HG03060 (cell line): ENCODE results near the gene GTF2F1.
"Not testable (repeated sequence)": the region's sequence is repeated elsewhere in the genome, so short reads cannot be mapped to it uniquely, and the experiment has no call there.

Experiments
- ATAC-seq: cut with Tn5 transposase; IDR thresholded peaks from one replicate; pipeline ENCODE4 v1.9.1; 2021; ENCODE audit warnings: low read depth, moderate number of reproducible peaks; ENCODE audit not compliant: unreplicated experiment

GTF2F1 gene

GRCh38 chr19:6359568-6360341 lies 33.2 kb downstream of the GTF2F1 start:
- ATAC-seq = no peak

DNA sequence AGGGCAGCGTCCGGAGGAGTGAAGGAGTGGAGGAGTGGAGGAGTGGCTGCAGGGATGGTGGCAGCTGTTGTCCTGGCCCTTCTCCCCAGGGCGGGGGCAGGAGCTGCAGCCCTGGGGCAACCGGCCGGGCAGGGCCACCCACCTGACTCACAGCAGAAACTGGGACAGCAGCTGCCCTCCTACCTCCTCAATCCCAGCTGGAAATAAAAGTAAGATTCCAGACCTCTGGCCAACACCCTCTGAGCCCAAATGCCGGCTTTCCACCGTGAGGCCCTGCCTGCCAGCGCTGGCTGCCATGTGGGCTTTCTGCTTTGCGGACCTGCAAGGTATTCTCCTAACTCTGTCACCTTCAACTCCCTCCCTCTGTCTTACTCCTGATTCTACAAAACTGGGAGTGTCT lies 35.0 kb downstream of the GTF2F1 start:
- ATAC-seq = no peak

GRCh38 chr19:6357174-6357573 lies 35.8 kb downstream of the GTF2F1 start:
- no peak for ATAC-seq

DNA sequence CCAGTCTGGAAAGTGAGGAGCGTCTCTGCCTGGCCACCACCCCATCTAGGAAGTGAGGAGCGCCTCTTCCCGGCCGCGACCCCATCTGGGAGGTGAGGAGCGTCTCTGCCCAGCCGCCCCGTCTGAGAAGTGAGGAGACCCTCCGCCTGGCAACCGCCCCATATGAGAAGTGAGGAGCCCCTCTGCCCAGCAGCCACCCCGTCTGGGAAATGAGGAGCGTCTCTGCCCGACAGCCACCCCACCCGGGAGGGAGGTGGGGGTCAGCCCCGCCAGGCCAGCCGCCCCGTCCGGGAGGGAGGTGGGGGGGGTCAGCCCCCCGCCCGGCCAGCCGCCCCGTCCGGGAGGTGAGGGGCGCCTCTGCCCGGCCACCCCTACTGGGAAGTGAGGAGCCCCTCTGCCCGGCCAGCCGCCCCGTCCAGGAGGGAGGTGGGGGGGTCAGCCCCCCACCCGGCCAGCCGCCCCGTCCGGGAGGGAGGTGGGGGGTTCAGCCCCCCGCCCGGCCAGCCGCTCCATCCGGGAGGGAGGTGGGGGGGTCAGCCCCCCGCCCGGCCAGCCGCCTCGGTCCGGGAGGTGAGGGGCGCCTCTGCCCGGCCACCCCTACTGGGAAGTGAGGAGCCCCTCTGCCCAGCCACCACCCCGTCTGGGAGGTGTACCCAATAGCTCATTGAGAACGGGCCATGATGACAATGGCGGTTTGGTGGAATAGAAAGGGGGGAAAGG lies 37.5 kb downstream of the GTF2F1 start:
- ATAC-seq = not testable (repeated sequence)

DNA sequence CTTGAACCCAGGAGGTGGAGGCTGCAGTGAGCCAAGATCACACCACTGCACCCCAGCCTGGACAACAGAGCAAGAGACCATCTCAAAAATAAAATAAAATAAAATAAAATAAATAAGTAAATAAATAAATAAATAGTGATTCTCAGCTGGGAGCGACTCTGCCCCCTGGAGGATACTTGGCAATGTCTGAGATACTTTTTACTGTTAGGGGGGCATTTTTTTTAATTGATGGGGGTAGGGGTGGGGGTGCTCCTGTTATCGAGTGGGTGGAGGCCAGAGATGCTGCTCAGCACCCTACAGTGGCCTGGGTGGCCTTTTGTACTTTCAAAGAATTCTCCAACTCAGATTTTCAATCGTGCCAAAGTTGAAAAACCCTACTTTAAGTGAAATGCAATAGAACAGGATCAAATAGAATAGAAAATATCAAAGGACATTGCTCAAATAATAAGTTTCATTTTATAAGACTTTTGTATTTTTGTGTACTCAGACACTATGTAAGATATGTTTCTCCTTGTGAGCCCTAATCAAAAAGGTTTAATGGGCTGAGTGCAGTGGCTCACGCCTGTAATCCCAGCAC lies 38.8 kb downstream of the GTF2F1 start:
- ATAC-seq = no peak

GRCh38 chr19:6352381-6353165 lies 40.4 kb downstream of the GTF2F1 start:
- no peak for ATAC-seq

DNA sequence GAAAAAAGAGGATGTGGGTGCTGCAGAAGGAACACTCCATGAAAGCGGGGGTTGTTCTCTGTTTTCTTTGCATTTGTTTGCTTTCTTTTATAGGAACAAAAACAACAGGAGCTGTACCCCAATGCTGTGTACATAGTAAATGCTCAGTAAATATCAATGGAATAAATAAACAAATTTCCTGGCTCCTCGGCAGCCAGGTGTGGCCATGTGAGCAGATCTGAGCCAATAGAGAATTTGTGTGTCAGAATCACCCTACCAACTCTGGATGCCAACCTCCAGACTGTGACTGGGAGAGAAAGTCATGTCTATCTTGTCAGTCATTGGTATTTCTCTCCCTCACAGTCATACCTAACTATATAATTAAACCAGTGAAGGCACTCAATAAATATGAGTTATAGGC lies 42.3 kb downstream of the GTF2F1 start:
- no peak for ATAC-seq

DNA sequence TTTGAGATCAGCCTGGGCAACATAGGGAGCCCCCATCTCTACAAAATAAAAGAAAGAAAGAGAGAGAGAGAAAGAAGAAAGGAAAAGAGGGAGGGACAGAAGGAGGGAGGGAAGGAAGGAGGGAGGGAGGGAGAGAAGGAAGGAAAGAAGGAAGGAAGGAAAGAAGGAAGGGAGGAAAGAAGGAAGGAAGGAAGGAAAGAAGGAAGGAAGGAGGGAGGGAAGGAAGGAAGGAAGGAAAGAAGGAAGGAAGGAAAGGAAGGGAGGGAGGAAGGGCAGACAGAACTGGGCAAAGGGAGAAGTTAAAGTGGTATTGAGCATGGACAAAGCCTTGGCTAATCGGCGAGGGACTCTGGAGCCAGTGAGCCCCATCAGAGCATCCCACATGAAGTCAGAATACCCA lies 43.7 kb downstream of the GTF2F1 start:
- not testable (repeated sequence) for ATAC-seq

GRCh38 chr19:6343462-6343861 lies 49.5 kb downstream of the GTF2F1 start:
- ATAC-seq = no peak

DNA sequence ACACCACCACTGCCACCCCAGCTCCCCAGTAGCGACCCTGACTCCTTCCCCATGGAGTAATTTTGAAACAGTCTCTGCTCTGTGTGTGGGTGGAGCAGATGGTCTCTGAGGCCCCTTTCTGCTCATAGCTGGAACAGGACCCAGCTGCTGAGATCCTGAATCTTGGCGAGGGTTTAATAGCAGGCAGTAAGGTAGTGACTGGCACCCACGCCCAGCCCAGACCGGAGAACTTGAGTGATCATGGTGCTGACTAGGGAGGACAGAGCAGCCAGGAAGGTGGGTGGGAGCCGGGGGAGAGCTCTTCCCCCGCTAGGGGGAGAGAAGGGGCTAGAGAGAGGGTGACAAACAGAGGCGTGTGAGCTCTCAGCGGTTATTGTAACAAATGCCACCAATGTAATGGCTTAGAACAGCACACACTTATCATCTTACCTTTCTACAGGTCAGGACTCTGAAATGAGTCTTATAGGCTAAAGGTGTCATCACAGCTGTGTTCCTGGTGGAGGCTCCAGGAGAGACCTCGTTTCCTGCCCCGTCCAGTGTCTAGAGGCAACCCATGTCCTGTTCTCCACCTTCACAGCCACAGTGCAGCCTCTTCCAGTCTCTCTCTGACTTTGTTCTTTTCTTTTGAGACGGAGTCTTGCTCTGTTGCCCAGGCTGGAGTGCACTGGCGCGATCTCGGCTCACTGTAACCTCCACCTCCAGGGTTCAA lies 52.3 kb downstream of the GTF2F1 start:
- ATAC-seq = no peak

DNA sequence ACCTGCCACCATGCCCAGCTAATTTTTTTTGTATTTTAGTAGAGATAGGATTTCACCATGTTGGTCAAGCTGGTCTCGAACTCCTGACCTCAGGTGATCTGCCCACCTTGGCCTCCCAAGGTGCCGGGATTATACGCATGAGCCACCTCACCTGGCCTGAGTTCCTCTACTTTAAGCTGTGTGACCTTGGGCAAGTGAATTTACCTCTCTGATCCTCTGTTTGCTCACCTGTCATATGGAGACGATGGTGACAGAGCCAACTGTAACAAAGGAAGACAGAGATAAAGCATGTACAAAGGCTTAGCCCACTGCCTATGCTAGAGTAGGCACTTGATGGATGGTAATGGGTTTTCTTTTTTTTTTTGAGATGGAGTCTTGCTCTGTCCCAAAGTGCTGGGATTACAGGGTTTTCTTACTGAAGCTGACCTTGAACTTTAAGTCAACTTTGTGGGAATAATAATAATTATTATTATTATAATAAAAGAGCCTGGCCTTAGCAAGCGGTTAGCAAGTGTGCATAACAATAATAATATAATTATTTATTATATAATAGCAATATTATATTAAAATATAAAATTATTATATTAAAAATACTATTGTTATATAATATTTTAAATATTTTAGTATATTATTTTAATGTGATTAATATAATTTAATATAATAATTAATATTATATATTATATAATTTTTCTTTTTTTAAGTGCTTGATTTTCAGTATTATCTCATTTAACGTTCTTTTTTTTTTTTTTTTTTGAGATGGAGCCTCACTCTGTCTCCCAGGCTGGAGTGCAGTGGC lies 58.3 kb downstream of the GTF2F1 start:
- ATAC-seq = no peak

GRCh38 chr19:6333439-6333838 lies 59.5 kb downstream of the GTF2F1 start, which contains the start of gene ACER1:
ACER1 (minus strand) TSS chr19:6333612; CDS start chr19:6333551, 61 bp downstream.
- no peak for ATAC-seq
